ENCODE results near the gene NPAS3.

GRCh38 chr14:33163109-33163508 lies 224.4 kb downstream of the NPAS3 start:
- TF ChIP-seq EZH2phosphoT487 (IDR thresholded peaks at IDR 0.05) (no peak), CTCF (IDR thresholded peaks at IDR 0.05) (no peak)
